C4-2B (cell line): ENCODE data around the gene RFT1.

Experiments used
- H3K27ac ChIP-seq: fragments of 450-650 bp; 2 replicates; pipeline ENCODE4 v1.5.1; 2017
- ZFX ChIP-seq: fragments of 450-650 bp; IDR thresholded peaks from 2 replicates; pipeline ENCODE4 v1.6.1; 2017
- TF ChIP-seq, protein P1 (sequence below): fragments of 450-650 bp; conservative IDR thresholded peaks from 2 replicates; pipeline ENCODE4 v1.5.1; 2017; ENCODE audit warnings: mild to moderate bottlenecking

RFT1 gene

DNA sequence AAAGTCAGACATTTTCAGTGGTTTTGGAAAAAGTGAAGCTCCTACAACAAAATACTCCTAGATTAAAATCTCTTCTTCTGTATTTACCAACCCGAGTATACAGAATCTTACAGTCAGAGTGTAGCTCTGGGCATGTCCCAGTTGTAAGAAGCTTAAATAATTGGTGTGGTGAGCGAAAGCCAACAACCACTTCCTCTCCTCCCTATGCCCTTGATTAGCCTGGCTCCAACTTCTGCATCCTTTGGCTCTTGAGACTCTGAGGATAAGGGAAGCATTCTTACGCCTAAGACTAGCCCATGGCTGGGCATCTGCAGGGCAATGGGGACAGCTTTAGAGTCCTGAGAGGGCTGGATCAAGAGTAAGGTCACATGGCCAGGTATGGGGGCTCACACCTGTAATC, 25.5 kb downstream of the RFT1 start:
- TF ChIP-seq ZFX, result no peak
- TF ChIP-seq, protein P1, sequence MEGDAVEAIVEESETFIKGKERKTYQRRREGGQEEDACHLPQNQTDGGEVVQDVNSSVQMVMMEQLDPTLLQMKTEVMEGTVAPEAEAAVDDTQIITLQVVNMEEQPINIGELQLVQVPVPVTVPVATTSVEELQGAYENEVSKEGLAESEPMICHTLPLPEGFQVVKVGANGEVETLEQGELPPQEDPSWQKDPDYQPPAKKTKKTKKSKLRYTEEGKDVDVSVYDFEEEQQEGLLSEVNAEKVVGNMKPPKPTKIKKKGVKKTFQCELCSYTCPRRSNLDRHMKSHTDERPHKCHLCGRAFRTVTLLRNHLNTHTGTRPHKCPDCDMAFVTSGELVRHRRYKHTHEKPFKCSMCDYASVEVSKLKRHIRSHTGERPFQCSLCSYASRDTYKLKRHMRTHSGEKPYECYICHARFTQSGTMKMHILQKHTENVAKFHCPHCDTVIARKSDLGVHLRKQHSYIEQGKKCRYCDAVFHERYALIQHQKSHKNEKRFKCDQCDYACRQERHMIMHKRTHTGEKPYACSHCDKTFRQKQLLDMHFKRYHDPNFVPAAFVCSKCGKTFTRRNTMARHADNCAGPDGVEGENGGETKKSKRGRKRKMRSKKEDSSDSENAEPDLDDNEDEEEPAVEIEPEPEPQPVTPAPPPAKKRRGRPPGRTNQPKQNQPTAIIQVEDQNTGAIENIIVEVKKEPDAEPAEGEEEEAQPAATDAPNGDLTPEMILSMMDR, result no peak
- H3K27ac ChIP-seq, result no peak overlapping the region

DNA sequence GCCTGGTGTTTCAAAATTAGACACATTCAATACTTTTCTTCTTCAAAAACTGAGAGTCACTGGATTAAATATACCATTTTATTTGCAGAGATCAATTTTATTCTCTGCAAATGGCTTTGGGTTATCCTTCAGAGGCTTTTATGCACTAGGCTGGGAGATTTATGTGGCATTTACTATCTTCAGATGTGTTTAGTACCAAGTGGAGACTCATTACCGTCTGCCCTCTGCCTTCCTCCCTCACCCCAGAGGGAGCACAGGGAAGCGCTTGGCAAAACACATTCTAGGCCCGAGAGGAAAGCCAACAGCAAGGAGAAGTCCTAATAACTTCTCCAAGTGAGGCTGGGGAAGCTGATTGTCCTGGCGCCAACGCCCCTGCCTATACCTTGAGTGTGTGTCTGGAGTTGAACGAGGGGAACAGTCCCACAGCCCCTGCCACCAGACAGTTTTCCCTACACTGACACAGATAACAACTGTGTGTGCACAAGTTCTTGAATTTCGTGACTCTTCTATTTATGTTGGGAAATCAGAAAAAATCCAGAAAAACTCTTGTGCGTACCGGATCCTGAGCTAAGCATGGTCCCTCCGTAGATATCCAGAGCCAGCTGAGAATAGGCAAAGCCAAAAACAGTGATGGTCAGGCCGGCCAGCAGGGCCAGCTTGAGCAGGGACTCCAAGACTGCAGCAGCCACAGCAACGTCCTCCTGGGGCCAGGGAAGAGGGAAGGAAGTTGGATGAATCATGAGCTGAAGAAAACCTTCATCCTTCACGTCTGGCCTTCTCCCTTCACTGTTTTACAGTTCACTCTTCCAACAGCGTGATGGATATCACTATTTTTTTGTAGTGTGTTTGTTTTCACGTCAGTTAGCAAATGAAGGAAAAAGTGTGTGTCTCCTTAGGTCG, 26.6 kb downstream of the RFT1 start:
- no peak for TF ChIP-seq ZFX
- TF ChIP-seq, protein P1, result no peak
- no peak overlapping the region for H3K27ac ChIP-seq

DNA sequence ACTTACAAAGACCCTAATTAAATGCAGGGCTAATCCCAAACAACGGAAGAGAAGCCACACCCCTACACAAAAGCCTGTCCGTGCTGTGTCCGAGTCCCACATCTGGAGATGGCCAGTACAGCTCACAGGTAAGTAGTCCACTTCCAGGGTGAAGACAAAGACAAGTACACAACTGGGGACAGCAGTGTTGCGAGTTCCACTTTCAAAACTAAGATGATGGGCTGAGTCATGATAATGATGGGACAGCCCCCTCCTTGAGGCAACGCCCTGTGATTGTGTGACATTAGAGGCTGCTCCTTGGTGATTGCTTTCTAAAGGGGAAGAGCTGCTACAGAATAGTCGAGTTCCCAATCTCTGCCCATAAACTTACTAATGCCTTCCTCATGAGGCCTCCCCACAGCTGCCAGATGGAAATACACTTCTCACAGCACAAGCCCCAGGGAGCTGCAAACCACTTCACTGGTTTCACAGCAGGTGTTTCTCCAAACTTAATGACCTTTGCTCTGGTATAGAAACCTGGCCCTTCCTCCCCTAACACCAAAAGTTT, 27.6 kb downstream of the RFT1 start:
- no peak overlapping the region for H3K27ac ChIP-seq
- no peak for TF ChIP-seq ZFX
- TF ChIP-seq, protein P1, result no peak

DNA sequence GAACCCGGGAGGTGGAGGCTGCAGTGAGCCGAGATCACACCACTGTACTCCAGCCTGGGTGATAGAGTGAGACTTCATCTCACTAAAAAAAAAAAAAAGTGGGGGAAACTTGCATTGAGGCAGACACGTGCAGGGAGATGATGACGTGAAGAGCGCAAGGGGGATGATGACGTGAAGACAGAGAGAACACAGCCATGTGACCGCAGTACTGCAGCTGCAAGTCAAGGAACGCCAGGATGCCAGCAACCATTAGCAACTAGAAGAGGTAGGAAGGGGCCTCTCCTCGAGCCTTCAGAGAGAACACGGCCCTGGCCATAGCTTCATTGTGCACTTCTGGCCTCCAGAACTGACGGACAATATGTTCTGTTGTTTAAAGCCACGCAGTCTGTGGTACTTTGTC, 28.3 kb downstream of the RFT1 start:
- TF ChIP-seq, protein P1, result no peak
- H3K27ac ChIP-seq, result no peak overlapping the region

DNA sequence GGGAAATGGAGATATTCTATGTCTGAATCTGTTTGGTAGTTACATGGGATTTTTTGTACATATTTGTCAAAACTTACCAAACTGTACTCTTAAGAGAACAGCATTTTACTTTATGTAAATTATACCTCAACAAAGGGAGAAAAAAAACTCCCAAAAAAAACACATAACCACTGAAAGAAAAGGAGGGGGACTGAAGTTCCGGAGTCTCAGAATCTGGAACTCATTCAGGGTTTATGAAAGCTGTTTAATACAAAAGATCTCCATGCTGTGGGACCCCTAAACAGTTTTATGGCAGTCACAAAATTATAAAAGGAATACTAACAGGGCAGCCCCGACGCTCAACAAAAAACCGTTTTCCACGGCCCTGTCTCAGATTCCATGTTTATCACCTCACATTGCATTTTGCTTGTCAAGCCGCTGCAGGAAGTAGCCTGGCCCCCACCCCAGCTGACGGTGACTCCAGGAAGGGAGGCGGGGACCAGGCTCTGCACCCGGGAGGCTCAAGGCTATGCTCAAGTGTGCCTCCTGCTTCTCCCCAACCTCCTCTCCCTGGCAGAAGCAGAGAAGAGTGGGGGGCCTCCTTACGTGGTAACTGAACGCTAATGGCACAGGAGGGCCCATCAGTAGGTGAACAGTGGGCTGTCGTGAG, 29.3 kb downstream of the RFT1 start:
- no peak overlapping the region for H3K27ac ChIP-seq
- TF ChIP-seq, protein P1, result no peak

DNA sequence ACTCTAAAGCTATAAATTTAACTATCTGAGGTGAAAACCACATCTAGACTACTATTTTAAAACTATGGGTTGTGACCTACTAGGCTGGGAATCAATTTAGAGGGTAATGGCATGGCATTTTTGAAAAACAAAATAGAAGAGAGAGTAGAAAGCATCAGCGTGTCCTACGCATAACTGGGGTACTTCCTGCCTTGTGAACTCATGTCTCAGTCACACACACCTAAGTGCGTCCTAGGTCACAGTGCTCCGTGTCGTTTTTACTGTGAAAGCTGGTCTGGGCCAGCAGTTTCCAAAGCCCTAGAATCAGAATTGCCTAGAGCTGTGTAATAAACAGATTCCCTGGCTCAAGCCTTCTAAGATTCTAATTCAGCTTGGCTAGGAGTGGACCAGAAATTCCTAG, 32.3 kb downstream of the RFT1 start:
- H3K27ac ChIP-seq, result no peak overlapping the region
- TF ChIP-seq, protein P1, result no peak
- TF ChIP-seq ZFX, result no peak

DNA sequence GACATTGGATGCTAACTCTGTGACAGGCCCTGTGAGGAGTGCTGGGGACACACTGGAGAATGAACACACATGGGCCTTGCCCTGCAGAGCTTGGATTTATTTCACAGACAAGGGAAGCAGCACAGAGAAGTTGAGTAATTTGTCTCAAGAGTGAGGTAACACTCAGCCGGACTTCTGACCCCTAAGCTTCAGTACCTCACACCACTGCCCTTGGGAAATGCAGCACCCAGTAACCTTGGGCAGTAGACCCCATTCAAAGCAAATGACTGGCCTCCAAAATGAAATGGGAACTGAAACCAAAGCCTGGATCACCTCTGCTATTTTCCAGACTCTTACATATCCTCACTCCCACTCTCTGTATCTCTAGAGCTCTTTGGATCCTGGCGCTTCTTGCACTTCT, 37.3 kb downstream of the RFT1 start:
- TF ChIP-seq ZFX, result no peak
- TF ChIP-seq, protein P1, result no peak
- H3K27ac ChIP-seq, result no peak overlapping the region
